SW480 (cell line): ENCODE results near the gene TEX30.
"Not testable (repeated sequence)": the region's sequence is repeated elsewhere in the genome, so short reads cannot be mapped to it uniquely, and the experiment has no call there.

Experiments
- DNase-seq: peaks from one replicate; pipeline ENCODE4 v3.0.0-alpha.2; 2016; ENCODE audit warnings: low spot score

The TEX30 gene

GRCh38 chr13:102773441-102774213, at the start of gene TEX30:
TSS of gene TEX30 (minus strand) at chr13:102773786. CDS start at chr13:102770026, 3,760 bp downstream.
- peak; percentile 85 for DNase-seq

GRCh38 chr13:102817907-102818306, 44.3 kb upstream of the TEX30 start:
- no peak for DNase-seq

- no peak for DNase-seq
Measured at GRCh38 chr13:102817241-102817640, 43.7 kb upstream of the TEX30 start.

DNA sequence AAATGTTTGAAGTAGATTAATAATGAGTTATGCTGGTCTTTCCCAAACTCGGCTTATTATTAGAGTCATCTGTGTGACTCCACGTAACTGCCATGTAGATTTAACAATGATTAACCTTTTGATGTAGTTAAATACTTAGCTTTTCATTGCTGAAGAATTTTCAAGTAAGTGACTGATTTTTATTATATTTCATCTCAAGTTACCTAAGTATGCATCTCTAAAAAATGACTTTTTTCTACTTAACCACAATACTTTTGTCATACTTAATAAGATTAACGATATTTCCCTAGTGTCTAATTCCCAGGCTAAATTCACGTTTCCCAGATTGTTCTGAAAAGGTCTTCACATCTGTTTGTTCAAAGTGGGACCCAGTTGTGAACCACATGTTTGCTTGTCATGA, 43.1 kb upstream of the TEX30 start:
- DNase-seq, result no peak

DNA sequence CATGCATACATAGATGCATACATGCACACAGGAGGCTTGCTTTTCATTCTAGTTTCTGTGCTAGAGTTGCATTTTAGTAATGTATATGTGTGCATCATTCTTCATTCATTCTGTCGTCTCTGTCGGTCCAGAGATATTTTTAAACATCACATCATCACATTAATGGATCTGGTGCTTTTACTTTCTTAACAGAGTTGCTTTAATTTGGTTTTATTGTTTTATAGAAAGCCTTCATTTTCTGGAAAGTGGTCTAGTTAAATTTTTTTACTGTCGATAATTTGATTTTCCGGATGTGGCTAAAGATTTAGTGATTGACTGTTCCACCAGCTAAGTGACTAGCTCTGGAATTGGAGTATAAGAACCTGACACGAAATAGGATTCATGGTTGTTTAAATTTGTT, 42.2 kb upstream of the TEX30 start:
- DNase-seq, result no peak

DNA sequence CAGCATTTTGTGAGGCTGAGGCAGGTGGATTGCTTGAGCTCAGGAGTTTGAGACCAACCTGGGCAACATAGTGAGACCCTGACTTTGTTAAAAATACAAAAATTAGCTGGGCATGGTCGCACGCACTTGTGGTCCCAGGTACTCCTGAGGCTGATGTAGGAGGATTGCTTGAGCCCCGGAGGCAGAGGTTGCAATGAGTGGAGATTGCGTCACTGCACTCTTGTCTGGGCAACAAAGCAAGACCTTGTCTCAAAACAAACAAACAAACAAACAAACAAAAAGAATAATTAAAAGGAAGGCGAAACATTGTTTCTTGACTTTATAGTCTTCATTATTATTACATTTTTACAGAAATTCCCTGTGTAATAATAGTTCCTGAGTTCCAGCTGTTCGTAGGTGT, 41.2 kb upstream of the TEX30 start:
- DNase-seq, result no peak

DNA sequence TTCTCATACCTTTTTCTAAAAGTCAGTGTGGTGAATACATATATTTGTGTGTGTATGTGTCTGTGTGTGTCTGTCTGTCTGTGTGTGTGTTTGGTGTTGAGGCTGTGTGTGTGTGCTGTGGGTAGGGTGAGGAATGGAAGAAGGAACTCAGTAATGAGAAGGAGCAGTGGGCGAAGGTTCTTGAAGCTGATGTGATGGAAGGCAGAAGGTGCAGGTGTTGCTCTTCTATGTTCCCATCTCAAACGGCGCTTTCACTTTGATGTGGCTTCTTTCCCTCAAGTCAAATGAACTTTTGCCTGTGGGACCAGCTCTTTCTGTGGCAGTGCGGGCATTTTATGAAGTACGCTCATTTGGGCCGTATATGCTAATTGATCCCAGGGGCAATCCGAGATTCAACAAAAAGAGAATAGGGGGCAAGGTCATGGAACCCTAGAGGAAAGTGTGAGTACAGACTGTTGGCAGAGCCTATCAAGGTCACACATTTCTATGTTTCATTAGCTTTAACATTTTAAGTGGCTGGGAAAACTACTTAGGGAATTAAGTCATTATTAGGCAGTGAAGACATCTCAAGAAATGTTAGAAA, 40.5 kb upstream of the TEX30 start:
- DNase-seq, result peak; percentile 64

GRCh38 chr13:102812611-102813287, 39.2 kb upstream of the TEX30 start:
- peak; percentile 6 for DNase-seq

GRCh38 chr13:102807699-102808098, 34.1 kb upstream of the TEX30 start:
- no peak for DNase-seq

DNA sequence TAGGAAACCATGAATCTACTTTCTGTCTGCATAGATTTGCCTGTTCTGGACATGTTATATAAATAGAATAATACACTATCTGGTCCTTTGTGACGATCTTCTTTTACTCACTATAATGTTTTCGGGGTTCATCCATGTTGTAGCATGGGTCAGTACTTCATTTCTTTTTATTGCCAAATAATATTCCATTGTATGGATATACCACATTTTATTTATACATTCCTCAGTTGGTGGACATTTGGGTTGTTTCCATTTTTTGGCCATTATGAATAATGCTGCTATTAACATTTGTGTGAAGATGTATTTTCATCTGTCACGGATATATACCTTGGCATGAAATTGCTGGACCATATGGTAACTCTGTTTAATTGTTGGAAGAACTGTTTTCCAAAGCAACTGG, 32.1 kb upstream of the TEX30 start:
- DNase-seq, result no peak

GRCh38 chr13:102800145-102801041, 26.8 kb upstream of the TEX30 start:
- DNase-seq, result peak; percentile 78

DNA sequence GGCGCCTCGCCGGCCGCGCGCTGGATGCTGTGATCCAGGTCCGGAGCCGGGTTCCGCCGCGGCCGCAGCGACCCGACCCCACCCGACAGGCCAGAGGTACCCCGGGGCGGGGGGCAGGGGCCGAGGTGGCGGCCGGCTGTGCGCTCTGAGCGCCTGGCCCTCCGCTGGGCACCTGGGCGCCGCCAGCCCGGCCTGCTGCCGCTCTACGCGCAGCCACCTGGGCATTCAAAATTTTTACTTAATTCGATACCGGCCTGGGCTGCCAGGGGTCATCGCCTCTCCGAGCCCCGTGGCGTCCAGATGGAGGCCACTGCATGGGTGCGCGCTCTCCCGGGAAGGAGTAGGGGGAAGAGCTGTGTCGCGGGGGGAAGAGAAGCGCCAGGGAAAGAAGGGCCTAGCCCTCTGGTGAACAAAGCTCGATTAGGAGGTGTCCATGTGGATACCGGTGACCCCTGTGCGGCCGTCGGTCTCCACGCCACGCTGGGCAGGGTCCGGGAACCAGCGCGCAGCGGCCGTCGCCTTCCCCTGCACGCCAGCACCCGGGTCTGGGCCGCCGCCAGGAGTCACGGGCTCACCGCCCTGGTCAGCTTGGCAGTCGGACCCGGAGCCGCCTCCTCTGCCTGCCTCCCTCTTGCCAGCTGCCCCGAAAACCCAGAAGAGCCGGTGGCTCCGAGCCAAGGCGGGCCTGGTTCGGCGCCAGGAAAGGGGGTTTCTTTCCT, 26.0 kb upstream of the TEX30 start:
- DNase-seq, result peak; percentile 42

DNA sequence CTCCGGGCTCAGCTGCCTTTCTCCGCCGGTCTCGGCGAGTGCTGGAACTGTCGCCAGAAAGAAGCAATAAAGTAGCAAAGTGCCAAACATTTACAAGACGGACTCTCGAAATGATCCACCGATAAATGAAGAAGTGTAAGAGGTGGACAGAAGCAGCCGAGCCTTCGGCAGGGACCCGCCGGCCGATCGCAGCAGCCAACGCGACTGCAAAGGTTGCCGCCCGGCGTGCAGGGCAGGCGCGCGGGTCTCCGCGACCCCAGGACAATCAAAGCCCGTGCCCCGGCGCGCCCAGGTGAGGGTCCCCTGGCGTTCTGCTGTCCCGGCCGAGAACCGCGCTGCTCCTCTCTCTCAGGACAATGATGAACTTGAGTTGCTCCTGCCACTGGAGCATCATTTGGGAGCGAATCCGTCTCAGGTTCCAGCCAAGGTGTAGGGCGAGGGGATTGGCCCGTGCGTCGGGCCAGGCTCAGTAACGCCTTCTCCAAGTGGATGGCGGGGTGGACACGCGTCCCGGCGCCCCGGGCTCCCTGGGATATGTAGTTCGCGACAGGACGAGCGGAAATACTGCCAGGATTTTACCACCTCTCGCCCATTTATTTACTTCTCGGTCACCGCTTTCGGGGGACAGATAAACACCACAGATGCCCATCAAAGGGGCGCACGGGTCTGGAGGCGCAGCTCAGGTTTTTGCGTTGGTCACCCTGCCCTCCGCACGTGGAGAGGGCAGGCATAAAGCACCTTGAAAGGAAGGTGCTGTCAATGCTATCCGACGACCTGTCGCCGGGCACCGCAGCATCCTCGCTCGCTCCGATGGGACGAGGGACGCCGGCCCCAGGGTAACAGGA, 25.2 kb upstream of the TEX30 start, which contains the start of the genes BIVM and POGLUT2:
Gene BIVM, plus strand, starts transcription at position 539 of the 845 bp plus-strand sequence. CDS start 8,149 bp downstream, outside the sequence.
Gene POGLUT2, minus strand, starts transcription at position 396 of the 845 bp plus-strand sequence. Its CDS starts 306 bp downstream, at position 90.
- DNase-seq, result peak; percentile 93

GRCh38 chr13:102793611-102794355, 20.2 kb upstream of the TEX30 start:
- no peak for DNase-seq

GRCh38 chr13:102792396-102792795, 18.8 kb upstream of the TEX30 start:
- DNase-seq, result no peak

DNA sequence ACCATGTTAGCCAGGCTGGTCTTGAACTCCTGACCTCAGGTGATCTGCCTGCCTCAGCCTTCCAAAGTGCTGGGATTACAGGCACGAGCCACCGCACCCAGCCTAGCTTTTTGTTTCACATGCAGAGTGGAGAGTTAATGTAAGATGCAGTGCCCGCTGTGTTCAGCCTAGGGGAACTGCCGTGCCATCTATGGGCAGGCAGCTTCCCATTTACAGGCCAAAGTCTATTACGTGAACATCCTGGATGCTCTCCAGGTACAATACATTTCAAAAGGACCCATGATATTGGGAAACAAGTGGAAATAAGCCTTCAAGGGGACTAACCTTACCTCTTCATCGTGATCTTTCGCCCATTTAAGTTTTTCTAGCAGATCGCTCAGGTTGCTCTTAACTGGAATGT, 15.1 kb upstream of the TEX30 start:
- no peak for DNase-seq

DNA sequence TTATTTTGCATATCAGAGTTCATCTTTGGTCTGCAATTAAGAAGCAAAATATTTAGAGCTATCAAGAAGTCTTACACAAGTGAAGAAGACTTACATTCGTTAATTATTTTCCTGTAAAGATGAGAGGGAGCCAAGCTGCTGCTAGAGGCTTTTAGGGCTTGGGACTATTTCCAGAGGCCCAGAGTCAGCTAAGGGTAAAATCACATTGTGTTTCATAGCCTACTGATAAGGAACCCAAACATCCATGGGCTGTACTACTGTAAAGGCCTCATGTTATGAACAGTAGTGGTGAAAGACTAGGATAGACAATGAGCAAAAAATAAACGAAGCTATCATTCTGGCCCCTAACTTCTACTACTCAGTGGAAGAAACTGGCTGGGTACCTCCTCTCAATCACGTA, 10.9 kb upstream of the TEX30 start:
- DNase-seq, result no peak

DNA sequence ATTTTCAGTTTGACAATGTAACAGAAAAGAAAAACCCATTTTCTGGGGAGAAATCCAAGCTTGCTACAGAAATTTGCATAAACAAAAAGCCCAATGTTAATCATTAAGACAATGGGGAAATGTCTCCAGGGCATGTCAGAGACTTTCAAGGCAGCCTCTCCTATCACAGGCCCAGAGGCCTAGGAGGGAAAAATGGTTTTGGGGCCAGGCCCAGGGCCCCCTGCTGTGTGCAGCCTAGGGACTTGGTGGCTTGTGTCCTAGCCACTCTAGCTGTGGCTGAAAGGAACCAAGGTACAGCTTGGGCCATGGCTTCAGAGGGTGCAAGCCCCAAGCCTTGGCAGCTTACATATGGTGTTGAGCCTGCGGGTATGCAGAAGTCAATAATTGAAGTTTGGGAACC, 8.0 kb upstream of the TEX30 start:
- no peak for DNase-seq

DNA sequence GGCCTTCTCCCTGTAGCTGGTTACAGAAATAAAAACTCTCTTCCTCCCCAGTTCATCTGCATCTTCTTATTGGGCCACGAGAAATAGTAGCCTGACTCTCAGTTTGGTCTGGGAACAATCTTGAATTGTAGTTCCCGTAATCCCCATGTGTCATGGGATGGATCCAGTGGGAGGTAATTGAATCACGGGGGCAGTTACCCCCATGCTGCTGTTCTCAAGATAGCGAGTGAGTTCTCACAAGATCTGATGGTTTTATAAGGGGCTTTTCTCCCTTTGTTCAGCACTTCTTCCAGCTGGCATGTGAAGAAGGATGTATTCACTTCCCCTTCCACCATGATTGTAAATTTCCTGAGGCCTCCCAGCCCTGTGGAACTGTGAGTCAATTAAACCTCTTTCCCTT, 7.1 kb upstream of the TEX30 start:
- DNase-seq, result not testable (repeated sequence)
